HepG2 (cell line): ENCODE measurements around the gene SNRPD3. TPM values are rescaled to one million over a fixed set of nuclear protein-coding genes. Genes with fewer than 3 reads are reported as not detected.

Experiments used
- ATAC-seq: fragments of 200-7000 bp; cut with Tn5 transposase; 3 replicates; pipeline ENCODE4 v1.9.1; 2020; ENCODE audit warnings: mild to moderate bottlenecking, moderate library complexity
- BruUV-seq: library from RNA; stranded (reverse); fragments of 400-500 nt; replicated peaks from 2 replicates; lab custom pipeline; 2021; lab: Mats Ljungman, UMichigan
- CTCF ChIA-PET: fragments of 300-600 bp; formaldehyde crosslinking; extraction: SDS; loops from one replicate; lab custom pipeline; 2021; ENCODE audit warnings: low total read pairs, inconsistent platforms, low intra/inter-chr PET ratio; lab: Yijun Ruan, JAX
- POLR2A ChIA-PET: fragments of 350-600 bp; sonication (Branson Sonifier 250); formaldehyde crosslinking; loops from one replicate; lab custom pipeline; 2020; ENCODE audit warnings: antibody characterized with exemption, inconsistent platforms; lab: Yijun Ruan, JAX
- DNase-seq: peaks from one replicate; pipeline ENCODE4 v3.0.0-alpha.2; 2015; ENCODE audit warnings: low spot score
- FAIRE-seq: peaks from 3 replicates; lab custom pipeline; 2011; peaks lifted over from hg19 to GRCh38; lab: Jason Lieb, UNC
- H2AFZ ChIP-seq: one replicate; pipeline ENCODE4 v1.6.1; 2011; ENCODE audit warnings: low read length, inconsistent platforms
- H3K27ac ChIP-seq: fragments of 300-600 bp; 3 replicates; pipeline ENCODE4 v1.8.0; 2011; ENCODE audit warnings: mixed run types, mild to moderate bottlenecking, mixed read lengths, low read length, inconsistent platforms; ENCODE audit not compliant: insufficient read depth; ENCODE audit errors: extremely low read length
- H3K27me3 ChIP-seq, 2 experiments: fragments of 200-600 bp in 1 of 2; 2 replicates in 1 of 2; 3 replicates in 1 of 2; pipeline versions ENCODE4 v1.6.0 to v1.8.0; 2011; ENCODE audit warnings: low read length in 2 of 2, mild to moderate bottlenecking in 2 of 2, moderate library complexity in 2 of 2, inconsistent platforms in 1 of 2; ENCODE audit not compliant: insufficient read depth in 2 of 2, control insufficient read depth in 1 of 2
- H3K36me3 ChIP-seq, 2 experiments: fragments of 200-600 bp in 1 of 2; replicated peaks in 1 of 2; 2 replicates in 1 of 2; 3 replicates in 1 of 2; pipeline versions ENCODE4 v1.5.1 to v1.8.0; 2011; ENCODE audit warnings: low read length in 2 of 2, inconsistent platforms in 1 of 2; ENCODE audit not compliant: insufficient read depth in 2 of 2, control insufficient read depth in 1 of 2
- H3K4me1 ChIP-seq: 2 replicates; pipeline ENCODE4 v1.5.1; 2012; ENCODE audit warnings: low read length, inconsistent platforms; ENCODE audit not compliant: insufficient read depth
- H3K4me2 ChIP-seq: 2 replicates; pipeline ENCODE4 v1.6.0; 2011; ENCODE audit warnings: low read depth, low read length, inconsistent platforms
- H3K4me3 ChIP-seq, 3 experiments: fragments of 200-600 bp in 1 of 3; sonication (generic), shearing (Covaris generic) in 1 of 3; replicated peaks in 1 of 3; 2 replicates each; pipeline ENCODE4 v1.5.1; 2011 to 2016; ENCODE audit warnings: low read length in 3 of 3, inconsistent platforms in 2 of 3, low read depth in 2 of 3, mild to moderate bottlenecking in 2 of 3, control low read depth in 1 of 3, mixed read lengths in 1 of 3; ENCODE audit not compliant: insufficient read depth in 1 of 3
- H3K79me2 ChIP-seq: one replicate; pipeline ENCODE4 v1.6.1; 2011; ENCODE audit warnings: low read length, inconsistent platforms; ENCODE audit not compliant: insufficient read depth
- H3K9ac ChIP-seq: 2 replicates; pipeline ENCODE4 v1.6.0; 2011; ENCODE audit warnings: mild to moderate bottlenecking, low read depth, low read length, inconsistent platforms; ENCODE audit not compliant: insufficient read depth
- H3K9me3 ChIP-seq: 2 replicates; pipeline ENCODE4 v1.5.1; 2012; ENCODE audit warnings: mild to moderate bottlenecking, low read length
- H4K20me1 ChIP-seq: 2 replicates; pipeline ENCODE4 v1.6.0; 2011; ENCODE audit warnings: inconsistent platforms, mild to moderate bottlenecking, low read length, moderate library complexity; ENCODE audit not compliant: insufficient read depth
- AGO2 ChIP-seq: fragments of 200-400 bp; formaldehyde crosslinking; optimal IDR thresholded peaks from 2 replicates; pipeline ENCODE3; 2017; ENCODE audit warnings: mild to moderate bottlenecking, low read depth, low read length, moderate library complexity
- AHR ChIP-seq: IDR thresholded peaks from 2 replicates; pipeline ENCODE4 v1.6.1; 2018; ENCODE audit warnings: missing genetic modification reagents, missing compliant biosample characterization
- AKAP8 ChIP-seq: sonication (generic); formaldehyde crosslinking; IDR thresholded peaks from 2 replicates; pipeline ENCODE4 v1.5.1; 2020; ENCODE audit warnings: mild to moderate bottlenecking, missing genetic modification reagents
- ZNF3 ChIP-seq: IDR thresholded peaks from 2 replicates; pipeline ENCODE4 v1.7.0; 2017; ENCODE audit warnings: inconsistent platforms
- ZNF687 ChIP-seq: sonication (generic); formaldehyde crosslinking; IDR thresholded peaks from 2 replicates; pipeline ENCODE4 v1.5.1; 2020; ENCODE audit warnings: mild to moderate bottlenecking, missing genetic modification reagents, moderate library complexity
- WGBS: methylation state at CpG from one replicate; pipeline ENCODE4 v1.1.6; 2017; ENCODE audit warnings: low lambda C conversion rate; 5-methylcytosine and 5-hydroxymethylcytosine counted together
- in situ Hi-C: cut with HindIII; loops from 2 replicates; pipeline ENCODE4 v1.10.0; 2017; ENCODE audit warnings: low pct_unique_long_range_greater_than_20kb; ENCODE audit not compliant: extremely low pct_ligation_motif_present
- intact Hi-C: fragments of 100-400 bp; cut with micrococcal nuclease; formaldehyde crosslinking; loops from one replicate; pipeline ENCODE4 v1.10.0; 2022; ENCODE audit not compliant: unreplicated experiment
- polyA plus RNA-seq, 8 experiments: library from polyadenylated mRNA; depleted of rRNA in 3 of 8; stranded (reverse) in 7 of 8; unstranded in 1 of 8; fragments of >200 nt; fragmentation: Illumina TruSeq in 4 of 8; extraction: Trizol in 4 of 8; gene quantifications; 2 replicates each; pipeline versions ENCODE4 v1.2.1 to v1.2.3, GENCODE V29; 2011 to 2016; ENCODE audit warnings: low read depth in 4 of 8, missing spikeins in 1 of 8, mixed read lengths in 1 of 8; ENCODE audit not compliant: insufficient read depth in 1 of 8
- total RNA-seq, 5 experiments: library from RNA; depleted of rRNA; stranded (reverse); fragments of >200 nt; fragmentation: Illumina TruSeq; extraction: Trizol; gene quantifications; 2 replicates each; pipeline ENCODE4 v1.2.3, GENCODE V29; 2016; ENCODE audit warnings: low read depth in 1 of 5
- TF ChIP-seq, protein P1 (sequence below): sonication (generic); formaldehyde crosslinking; IDR thresholded peaks from 2 replicates; pipeline ENCODE4 v1.5.0; 2020; ENCODE audit warnings: missing genetic modification reagents, mild to moderate bottlenecking, borderline replicate concordance

SNRPD3 gene
- total and polyA plus RNA-seq, 2 of the 13 experiments (the other 11 are each of a cell fraction or from before 2014, with no cell fraction given): 110 to 209 TPM

DNA sequence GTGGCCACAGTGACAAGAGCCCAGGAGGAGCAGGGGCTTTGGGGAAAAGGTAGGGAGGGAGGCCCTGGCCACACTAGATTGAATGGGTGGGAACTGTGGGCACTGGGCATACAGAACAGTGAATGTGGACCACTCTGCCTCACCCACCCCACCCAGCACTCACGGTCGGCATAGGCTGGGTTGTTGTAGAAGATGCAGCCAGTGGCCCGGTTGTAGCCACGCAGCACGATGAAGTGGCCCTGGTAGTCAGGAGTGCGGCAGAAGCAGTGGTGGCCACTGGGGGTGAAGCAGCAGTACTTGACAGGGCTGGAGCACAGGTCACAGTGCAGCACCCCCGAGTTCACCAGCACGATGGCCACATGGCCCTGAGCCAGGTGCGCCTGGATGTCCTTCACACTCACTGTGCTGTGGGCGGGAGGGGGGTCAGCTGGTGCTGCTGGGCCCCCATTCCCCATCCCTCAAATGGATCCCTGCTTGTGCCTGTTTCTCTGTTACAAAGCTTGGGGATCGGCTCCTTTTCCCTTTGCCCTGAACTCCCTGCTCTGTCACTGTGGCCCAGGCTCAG, 12.0 kb upstream of the SNRPD3 start:
- TF ChIP-seq AHR (0 out of 2 replicates have a peak, but pooled peaks have one; percentile 20), AGO2 (peak; percentile 77), ZNF687 (CRISPR knock-in tag) (peak; percentile 31; the same call in 1 of the 2 replicates), AKAP8 (CRISPR knock-in tag) (peak; percentile 23; the same call in 1 of the 2 replicates), ZNF3 (no peak)
- TF ChIP-seq, protein P1, sequence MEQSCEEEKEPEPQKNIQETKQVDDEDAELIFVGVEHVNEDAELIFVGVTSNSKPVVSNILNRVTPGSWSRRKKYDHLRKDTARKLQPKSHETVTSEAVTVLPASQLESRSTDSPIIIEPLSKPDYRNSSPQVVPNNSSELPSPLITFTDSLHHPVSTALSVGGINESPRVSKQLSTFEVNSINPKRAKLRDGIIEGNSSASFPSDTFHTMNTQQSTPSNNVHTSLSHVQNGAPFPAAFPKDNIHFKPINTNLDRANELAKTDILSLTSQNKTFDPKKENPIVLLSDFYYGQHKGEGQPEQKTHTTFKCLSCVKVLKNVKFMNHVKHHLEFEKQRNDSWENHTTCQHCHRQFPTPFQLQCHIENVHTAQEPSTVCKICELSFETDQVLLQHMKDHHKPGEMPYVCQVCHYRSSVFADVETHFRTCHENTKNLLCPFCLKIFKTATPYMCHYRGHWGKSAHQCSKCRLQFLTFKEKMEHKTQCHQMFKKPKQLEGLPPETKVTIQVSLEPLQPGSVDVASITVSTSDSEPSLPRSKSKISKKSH (CRISPR knock-in tag): no peak
- TF ChIP-seq, all 625 proteins: peak for 4
- 97% methylated on average over 7 of the region's 11 CpGs for WGBS
- FAIRE-seq (no peak), ATAC-seq (no peak; the same call in 2 of the 3 replicates), DNase-seq (no peak)
- peaks cover 28% of the 10 kb centered on the region for H3K4me1 ChIP-seq
- POLR2A ChIA-PET: interaction anchor here (2.0 kb wide), 1 partner anchor 10 kb away, joined by 14 read pairs; the partner anchor contains the start of gene GUCD1
- peaks cover 54 to 82% of the 10 kb centered on the region in 2 experiments for H3K36me3 ChIP-seq
- no TSS peak for BruUV-seq
- intact Hi-C loops (no loop called here), in situ Hi-C loops (no loop called here)
- H3K4me3 ChIP-seq: no peak overlapping the region
- no peak overlapping the region for H3K9ac ChIP-seq
- no peak overlapping the region for H3K4me2 ChIP-seq
- H4K20me1 ChIP-seq: no peaks in the 10 kb centered on the region
- no peaks in the 10 kb centered on the region for H3K27me3 ChIP-seq
- no peaks in the 10 kb centered on the region for H3K9me3 ChIP-seq
- no peak overlapping the region for H2AFZ ChIP-seq
- no peak overlapping the region for H3K27ac ChIP-seq
- peaks cover 16% of the 10 kb centered on the region for H3K79me2 ChIP-seq
- CTCF ChIA-PET: no interaction called here
